ENCODE data around the gene OPTC.

DNA sequence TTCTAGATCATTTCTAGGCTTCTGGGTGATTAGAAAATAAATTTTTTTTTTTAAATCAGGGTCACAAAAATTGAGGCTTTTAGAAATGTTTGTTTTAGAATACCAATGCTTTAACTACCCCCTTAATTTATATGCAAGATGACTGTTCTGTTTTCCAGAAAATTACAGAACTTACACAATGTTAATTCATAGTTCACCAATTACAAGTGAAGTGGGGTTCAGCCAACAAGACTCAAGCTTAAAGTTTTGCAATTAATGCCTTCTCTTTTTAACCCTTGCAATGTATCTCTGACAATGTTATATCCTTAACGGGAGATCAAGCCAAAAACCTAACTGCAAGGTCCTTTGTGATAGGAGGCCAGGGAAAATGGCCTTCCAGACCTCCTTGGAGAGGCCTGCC, 12.8 kb upstream of the OPTC start:
- TF ChIP-seq CTCF (IDR thresholded peaks at IDR 0.05) (no peak), POLR2A (IDR thresholded peaks at IDR 0.05) (no peak)
